Left lung (tissue), 10 donors: Measurements from ENCODE around the gene SZRD1. TPM values are rescaled to one million over a fixed set of nuclear protein-coding genes. Genes with fewer than 3 reads are reported as not detected.

Source experiments
- ATAC-seq: fragments of 200-7000 bp; cut with Tn5 transposase; one replicate; pipeline ENCODE4 v1.9.1; 2020; ENCODE audit warnings: moderate library complexity
- DNase-seq, 4 donors: peaks; one replicate each; pipeline ENCODE4 v3.0.0-alpha.2; 2013 to 2020
- H3K27ac ChIP-seq, 2 donors: fragments of 200-600 bp; sonication (generic) in 1 of 2; one replicate each; pipeline versions ENCODE4 v1.5.0 to v1.8.0; 2020 to 2021
- H3K27me3 ChIP-seq, 2 donors: fragments of 200-600 bp; sonication (generic) in 1 of 2; one replicate each; pipeline versions ENCODE4 v1.5.0 to v1.8.0; 2020 to 2021
- H3K36me3 ChIP-seq, 2 donors: fragments of 200-600 bp; sonication (generic) in 1 of 2; one replicate each; pipeline versions ENCODE4 v1.5.0 to v1.8.0; 2020 to 2021
- H3K4me1 ChIP-seq, 2 donors: fragments of 200-600 bp; one replicate each; pipeline ENCODE4 v1.8.0; 2021
- H3K4me3 ChIP-seq, 2 donors: fragments of 200-600 bp; sonication (generic) in 1 of 2; one replicate each; pipeline versions ENCODE4 v1.5.0 to v1.8.0; 2020 to 2021; ENCODE audit warnings: mild to moderate bottlenecking in 1 of 2
- H3K9me3 ChIP-seq, 2 donors: fragments of 200-600 bp; sonication (generic) in 1 of 2; one replicate each; pipeline versions ENCODE4 v1.5.0 to v1.8.0; 2020 to 2021
- intact Hi-C, 2 donors: fragments of 100-400 bp; cut with DNase I; formaldehyde crosslinking; loops; one replicate each; pipeline versions ENCODE4 v1.11.2 to v1.14.2; 2022
- polyA plus RNA-seq, 6 donors: library from polyadenylated mRNA; unstranded; fragments of 120-200 nt; gene quantifications; one replicate each; pipeline ENCODE4 v1.2.1, GENCODE V29; 2013; ENCODE audit not compliant: insufficient read length in 6 of 6
- total RNA-seq, 2 donors: library from RNA; stranded (reverse); fragmentation: NEBNext Ultra II Directional; extraction: Animal tissue kit (Norgen Biotek cat#: 25700); gene quantifications; one replicate each; pipeline ENCODE4 v1.2.1, GENCODE V29; 2021
- TF ChIP-seq, protein P1 (sequence below), 2 donors: fragments of 200-600 bp; sonication (generic) in 1 of 2; IDR thresholded peaks; one replicate each; pipeline versions ENCODE4 v1.5.0 to v1.8.0; 2021; ENCODE audit warnings: antibody characterized with exemption in 2 of 2
- donor health status: DM: no; HTN: yes; CAD: no.
- donor health status: DM: no; HTN: no; CAD: no.

Gene SZRD1
- total and polyA plus RNA-seq, 8 donors: 69.9 to 134 (median 94.9) TPM

- Histone ChIP-seq H3K4me1 (peaks cover 42 to 96% of the 10 kb centered on the region in 2 donors), H3K27me3 (no peaks in the 10 kb centered on the region), H3K4me3 (no peak overlapping the region), H3K9me3 (no peaks in the 10 kb centered on the region), H3K36me3 (no peaks in the 10 kb centered on the region), H3K27ac (no peak overlapping the region)
- TF ChIP-seq, protein P1, sequence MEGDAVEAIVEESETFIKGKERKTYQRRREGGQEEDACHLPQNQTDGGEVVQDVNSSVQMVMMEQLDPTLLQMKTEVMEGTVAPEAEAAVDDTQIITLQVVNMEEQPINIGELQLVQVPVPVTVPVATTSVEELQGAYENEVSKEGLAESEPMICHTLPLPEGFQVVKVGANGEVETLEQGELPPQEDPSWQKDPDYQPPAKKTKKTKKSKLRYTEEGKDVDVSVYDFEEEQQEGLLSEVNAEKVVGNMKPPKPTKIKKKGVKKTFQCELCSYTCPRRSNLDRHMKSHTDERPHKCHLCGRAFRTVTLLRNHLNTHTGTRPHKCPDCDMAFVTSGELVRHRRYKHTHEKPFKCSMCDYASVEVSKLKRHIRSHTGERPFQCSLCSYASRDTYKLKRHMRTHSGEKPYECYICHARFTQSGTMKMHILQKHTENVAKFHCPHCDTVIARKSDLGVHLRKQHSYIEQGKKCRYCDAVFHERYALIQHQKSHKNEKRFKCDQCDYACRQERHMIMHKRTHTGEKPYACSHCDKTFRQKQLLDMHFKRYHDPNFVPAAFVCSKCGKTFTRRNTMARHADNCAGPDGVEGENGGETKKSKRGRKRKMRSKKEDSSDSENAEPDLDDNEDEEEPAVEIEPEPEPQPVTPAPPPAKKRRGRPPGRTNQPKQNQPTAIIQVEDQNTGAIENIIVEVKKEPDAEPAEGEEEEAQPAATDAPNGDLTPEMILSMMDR (IDR thresholded peaks at IDR 0.05): no peak
- DNase-seq (no peak), ATAC-seq (no peak)
- intact Hi-C loops: no loop called here
These were observed 5.7 kb downstream of the SZRD1 start for GRCh38 chr1:16372535-16373285.

GRCh38 chr1:16374266-16374665, 7.2 kb downstream of the SZRD1 start:
- TF ChIP-seq, protein P1 (IDR thresholded peaks at IDR 0.05): no peak
- Histone ChIP-seq H3K27ac (peak overlapping the region in 1 of 2 donors; percentile 23), H3K4me1 (peaks cover 35 to 96% of the 10 kb centered on the region in 2 donors), H3K9me3 (no peaks in the 10 kb centered on the region), H3K36me3 (no peaks in the 10 kb centered on the region), H3K27me3 (no peaks in the 10 kb centered on the region), H3K4me3 (no peak overlapping the region)
- ATAC-seq: no peak
- no peak for DNase-seq
- intact Hi-C loops: no loop called here

DNA sequence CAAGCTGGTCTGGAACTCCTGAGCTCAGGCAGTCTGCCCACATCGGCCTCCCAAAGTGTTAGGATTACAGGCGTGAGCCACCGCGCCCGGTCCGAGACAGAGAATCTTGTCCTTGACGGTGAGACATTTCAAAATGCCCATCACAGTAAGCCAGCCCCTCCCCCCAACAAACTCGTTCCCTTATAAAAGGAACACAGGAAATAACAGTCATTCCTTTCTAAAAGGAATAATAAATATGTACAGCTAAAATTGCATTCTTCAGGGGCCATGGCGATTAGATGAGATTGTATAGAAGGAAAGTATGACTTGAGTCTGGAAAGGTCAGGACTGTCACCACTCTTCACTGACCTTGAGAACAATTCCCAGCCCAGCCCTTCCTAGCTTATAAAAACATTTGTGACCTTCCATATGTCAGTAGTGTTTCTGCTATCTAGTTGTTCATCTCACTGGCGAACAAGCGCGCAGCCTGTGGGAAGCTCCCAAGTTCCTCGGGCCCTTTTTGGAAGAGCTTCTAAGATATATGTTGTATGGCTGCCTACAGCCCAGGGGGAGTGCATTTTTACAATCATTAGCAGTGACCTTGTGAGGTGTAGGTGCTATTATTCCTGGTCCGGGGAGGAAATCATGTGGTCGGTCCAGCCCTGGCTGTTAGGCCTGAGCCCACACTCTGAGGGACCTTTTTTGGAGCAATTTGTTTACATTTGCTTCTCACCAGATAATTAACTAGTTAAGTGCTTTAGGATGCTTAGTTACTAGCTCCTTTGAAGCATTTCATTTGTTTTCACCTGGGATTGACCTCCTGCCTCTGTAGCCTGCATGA, 8.7 kb downstream of the SZRD1 start:
- Histone ChIP-seq H3K27ac (peak overlapping the region; percentile 33 to 57), H3K27me3 (no peaks in the 10 kb centered on the region), H3K4me1 (peaks cover 36 to 87% of the 10 kb centered on the region in 2 donors), H3K4me3 (no peak overlapping the region), H3K9me3 (no peaks in the 10 kb centered on the region), H3K36me3 (no peaks in the 10 kb centered on the region)
- DNase-seq (no peak), ATAC-seq (no peak)
- TF ChIP-seq, protein P1 (IDR thresholded peaks at IDR 0.05): no peak
- intact Hi-C loops: no loop called here

- Histone ChIP-seq H3K4me1 (peaks cover 36 to 75% of the 10 kb centered on the region in 2 donors), H3K36me3 (no peaks in the 10 kb centered on the region), H3K27ac (no peak overlapping the region), H3K27me3 (no peaks in the 10 kb centered on the region), H3K9me3 (no peaks in the 10 kb centered on the region), H3K4me3 (no peak overlapping the region)
- no peak for ATAC-seq
- TF ChIP-seq, protein P1 (IDR thresholded peaks at IDR 0.05): no peak
- no peak for DNase-seq
- intact Hi-C loops: no loop called here
These were observed 9.9 kb downstream of the SZRD1 start for GRCh38 chr1:16376971-16377370.

GRCh38 chr1:16378443-16378842, 11.4 kb downstream of the SZRD1 start:
- peaks cover 31 to 60% of the 10 kb centered on the region in 2 donors for H3K4me1 ChIP-seq
- TF ChIP-seq, protein P1 (IDR thresholded peaks at IDR 0.05): no peak
- no peak overlapping the region for H3K27ac ChIP-seq
- no peak overlapping the region for H3K4me3 ChIP-seq
- intact Hi-C loops: no loop called here
- H3K27me3 ChIP-seq: no peaks in the 10 kb centered on the region
- ATAC-seq (no peak), DNase-seq (no peak)
- no peaks in the 10 kb centered on the region for H3K36me3 ChIP-seq
- no peaks in the 10 kb centered on the region for H3K9me3 ChIP-seq
